ENCODE results near the gene PTPRO. TPM values are rescaled to one million over a fixed set of nuclear protein-coding genes. Genes with fewer than 3 reads are reported as not detected.

PTPRO gene
- total RNA-seq, 1 experiment from 2014 or later = not detected

- no peak for DNase-seq (ENCODE audit: low spot score)
Observed at GRCh38 chr12:15561396-15561795, 239.1 kb downstream of the PTPRO start.

GRCh38 chr12:15562263-15562662 lies 240.0 kb downstream of the PTPRO start:
- no peak for DNase-seq (ENCODE audit: low spot score)

- no peak for DNase-seq (ENCODE audit: low spot score)
Observed at GRCh38 chr12:15563663-15564062, 241.4 kb downstream of the PTPRO start.

DNA sequence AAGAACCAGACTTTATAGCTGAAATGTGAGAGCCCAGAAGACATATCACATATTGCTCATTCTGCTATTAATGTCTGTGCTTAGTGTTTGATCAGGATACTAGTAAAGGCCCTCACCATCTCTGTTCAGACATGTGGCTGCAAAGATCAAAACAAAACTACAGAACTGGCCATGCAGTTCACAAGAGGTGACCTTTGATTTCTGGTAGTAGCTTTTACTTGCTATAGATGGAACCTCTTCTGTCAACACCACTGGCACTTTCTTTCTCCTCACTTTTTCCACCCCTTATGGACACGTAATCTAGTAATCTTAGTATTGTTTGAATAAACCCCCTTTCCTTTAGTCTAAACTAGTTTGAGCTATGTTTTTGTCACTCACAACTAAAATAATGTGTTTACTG lies 252.0 kb downstream of the PTPRO start:
- no peak for DNase-seq (ENCODE audit: low spot score)

DNA sequence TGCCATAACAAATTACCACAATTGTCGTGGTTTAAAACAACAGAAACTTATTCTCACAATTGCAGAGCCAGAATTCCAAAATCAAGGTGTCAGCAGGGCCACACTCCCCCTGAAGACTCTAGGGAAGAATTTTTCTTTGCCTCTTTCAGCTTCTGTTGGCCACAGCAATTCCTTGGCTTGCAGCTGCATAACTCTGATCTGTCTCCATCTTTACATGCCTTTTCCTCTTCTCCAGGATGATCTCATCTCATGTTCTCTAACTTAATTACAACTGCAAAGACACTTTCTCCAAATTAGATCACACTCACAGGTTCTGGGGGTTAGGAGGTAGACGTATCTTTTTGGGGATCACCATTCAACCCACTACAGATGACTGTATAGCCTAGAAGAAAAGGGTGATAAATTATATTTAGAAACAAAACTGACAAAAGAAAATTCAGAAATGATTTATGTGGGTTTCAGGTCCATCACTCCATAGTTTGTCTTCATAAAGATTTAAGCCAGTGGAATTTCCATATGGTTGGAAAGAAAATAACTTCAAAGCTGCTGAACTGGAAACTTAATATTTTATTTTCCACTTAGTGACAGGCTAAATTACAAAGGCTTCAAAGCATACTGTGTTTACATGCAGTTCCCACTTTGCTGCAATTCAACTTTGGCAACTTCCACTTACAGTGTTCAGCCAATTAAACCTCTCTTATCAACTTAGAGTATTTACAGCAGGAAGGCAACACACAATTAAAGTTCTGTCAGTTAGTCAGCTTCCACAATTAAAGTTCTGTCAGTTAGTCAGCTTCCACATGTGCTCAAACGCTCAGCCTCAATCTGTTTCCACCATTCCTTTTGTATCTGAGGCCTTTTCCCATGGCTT lies 253.6 kb downstream of the PTPRO start:
- DNase-seq (ENCODE audit: low spot score) = no peak

DNA sequence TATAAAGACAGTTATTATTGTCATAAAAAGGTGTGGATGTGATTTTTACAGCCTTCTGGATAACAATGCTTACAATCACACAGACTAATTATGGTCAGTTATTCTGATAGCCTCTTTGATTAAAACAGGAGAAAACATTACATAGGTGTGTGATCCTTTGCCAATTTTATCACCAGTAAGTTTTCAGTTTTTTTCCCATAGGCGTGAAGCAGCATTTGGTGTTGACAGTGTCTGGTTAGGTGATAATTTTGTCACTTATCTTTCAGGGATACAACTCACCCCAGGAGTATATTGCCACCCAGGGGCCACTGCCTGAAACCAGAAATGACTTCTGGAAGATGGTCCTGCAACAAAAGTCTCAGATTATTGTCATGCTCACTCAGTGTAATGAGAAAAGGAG lies 258.1 kb downstream of the PTPRO start:
- no peak for DNase-seq (ENCODE audit: low spot score)

GRCh38 chr12:15581006-15581405 lies 258.7 kb downstream of the PTPRO start:
- no peak for DNase-seq (ENCODE audit: low spot score)

- DNase-seq (ENCODE audit: low spot score) = no peak
Observed at GRCh38 chr12:15583804-15584203, 261.5 kb downstream of the PTPRO start.

GRCh38 chr12:15584366-15585041 lies 262.2 kb downstream of the PTPRO start:
- peak; percentile 26 for DNase-seq (ENCODE audit: low spot score)

- DNase-seq (ENCODE audit: low spot score) = no peak
Observed at GRCh38 chr12:15589328-15590032, 267.2 kb downstream of the PTPRO start.

- DNase-seq (ENCODE audit: low spot score) = peak; percentile 44
Observed at GRCh38 chr12:15590180-15590826, 268.0 kb downstream of the PTPRO start.

DNA sequence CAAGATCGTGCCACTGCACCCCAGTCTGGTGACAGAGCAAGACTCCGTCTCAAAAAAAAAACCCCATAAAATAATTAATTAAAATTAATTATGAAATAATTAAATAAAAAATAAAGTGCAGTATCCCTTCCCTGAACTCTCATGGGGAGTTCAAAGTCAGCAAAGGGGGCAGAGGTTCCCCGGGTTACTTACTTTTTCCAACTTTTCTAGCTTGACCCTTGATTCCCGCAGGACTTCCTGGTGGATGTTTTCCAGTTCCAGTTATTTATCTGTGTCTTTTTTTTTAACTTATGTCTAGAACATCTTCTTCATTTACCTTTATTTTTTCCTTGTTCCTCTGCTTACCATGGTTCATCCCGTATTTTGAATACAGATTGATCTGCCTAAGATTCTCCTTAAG lies 269.5 kb downstream of the PTPRO start:
- DNase-seq (ENCODE audit: low spot score) = no peak

- DNase-seq (ENCODE audit: low spot score) = peak; percentile 2
Observed at GRCh38 chr12:15592934-15593333, 270.6 kb downstream of the PTPRO start.

GRCh38 chr12:15596174-15596573 lies 273.9 kb downstream of the PTPRO start:
- no peak for DNase-seq (ENCODE audit: low spot score)

DNA sequence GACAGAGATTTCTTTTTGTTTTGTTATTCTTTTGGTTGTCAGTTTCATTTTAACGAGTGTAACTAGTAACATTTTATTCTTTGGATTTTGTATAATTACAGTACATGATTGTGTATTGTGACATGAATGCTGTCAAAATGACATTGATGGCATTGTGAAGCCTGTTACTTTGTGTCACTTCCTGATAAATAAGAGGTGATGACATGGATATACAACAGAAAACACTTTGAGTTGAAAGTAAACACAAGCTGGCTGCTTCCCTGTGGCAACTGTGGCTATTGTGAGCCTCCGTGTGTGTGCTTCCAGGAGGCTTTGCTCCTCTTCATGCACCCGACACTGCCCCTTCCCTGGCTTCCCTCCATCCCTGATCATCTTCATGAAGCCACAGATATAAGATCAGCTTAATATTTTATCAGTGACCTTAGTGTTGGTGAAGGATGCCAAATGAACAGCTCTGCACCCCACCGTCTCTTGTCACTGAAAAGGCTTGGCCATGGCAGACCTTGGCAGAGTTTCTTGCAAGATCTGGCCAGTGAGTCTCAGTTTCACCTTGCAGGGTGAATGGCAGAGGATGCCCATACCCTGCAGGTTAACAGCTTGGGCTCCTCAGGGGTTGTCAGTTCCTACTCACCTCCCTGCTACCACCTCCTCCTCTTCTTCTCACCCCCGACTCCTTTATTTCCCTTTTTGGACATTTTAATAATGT lies 275.0 kb downstream of the PTPRO start:
- no peak for DNase-seq (ENCODE audit: low spot score)

DNA sequence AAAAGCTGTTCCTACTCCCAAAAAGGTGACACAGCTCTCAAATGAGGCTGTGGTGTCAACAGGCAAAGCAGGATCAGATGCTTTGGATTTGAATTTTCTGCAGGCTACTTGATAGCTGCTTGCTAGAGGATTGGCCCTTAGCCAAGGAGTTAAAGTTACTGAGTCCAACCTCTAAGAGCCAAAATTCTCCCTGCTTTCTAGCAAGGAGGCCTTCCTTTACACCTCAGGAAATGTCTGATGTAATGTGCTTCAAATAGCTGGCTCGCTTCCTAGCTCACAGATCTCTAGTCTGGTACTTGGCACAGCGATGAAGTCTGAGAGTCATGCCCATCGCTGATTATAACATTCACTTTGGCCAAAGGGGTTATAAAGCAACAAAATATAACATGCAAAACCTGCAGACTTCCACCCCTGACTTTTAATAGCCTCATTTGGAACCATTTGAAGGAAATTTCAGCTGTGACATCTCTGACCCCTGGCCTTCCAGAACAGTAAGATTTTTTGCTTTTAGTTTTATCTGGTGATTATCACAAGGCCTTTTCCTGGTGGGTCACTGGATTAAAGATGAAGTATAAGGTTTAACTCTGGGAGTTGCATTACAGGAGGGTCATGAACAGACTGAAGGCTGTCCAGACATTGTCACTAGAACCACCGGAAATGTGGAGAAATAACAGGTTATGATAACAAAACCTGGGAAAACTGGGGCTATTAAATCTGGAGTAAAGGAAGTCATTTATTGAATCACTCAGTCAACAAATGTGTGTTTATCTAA lies 277.1 kb downstream of the PTPRO start:
- peak; percentile 2 for DNase-seq (ENCODE audit: low spot score)

DNA sequence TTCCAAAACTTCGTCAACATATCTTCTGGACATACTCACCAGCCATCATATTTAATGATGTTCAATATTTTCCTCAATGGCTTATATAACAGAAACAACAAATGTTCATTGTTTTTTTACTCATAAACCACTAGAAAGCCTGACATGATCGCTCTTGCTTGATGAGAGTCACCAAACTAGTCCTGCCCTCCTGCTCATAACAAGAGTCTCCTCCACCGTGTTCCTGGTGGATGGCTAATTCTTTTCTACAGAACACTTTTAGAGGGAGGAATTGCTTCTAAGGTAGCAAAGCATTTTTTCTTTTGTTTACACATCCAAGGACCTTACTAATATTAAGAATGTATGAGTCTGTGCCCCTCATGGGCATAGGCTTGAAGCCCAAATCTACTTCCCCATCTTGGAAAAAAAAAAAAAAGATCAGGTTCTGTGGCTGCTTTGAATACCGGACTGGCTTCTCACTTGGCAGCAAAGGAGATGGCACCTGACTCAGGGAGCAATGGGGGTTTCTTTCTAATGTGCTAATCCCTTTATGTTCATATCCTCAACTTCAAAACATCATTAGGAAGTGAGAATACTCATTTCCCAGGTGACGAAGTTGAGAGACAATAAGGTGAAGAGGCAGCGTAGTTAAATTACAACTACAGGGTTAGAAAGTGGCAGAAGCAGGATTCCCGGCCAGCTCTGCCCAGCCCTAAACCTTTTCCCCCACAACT lies 278.1 kb downstream of the PTPRO start:
- DNase-seq (ENCODE audit: low spot score) = no peak

- peak; percentile 21 for DNase-seq (ENCODE audit: low spot score)
Observed at GRCh38 chr12:15601210-15601800, 279.0 kb downstream of the PTPRO start.

GRCh38 chr12:15602051-15602672 lies 279.9 kb downstream of the PTPRO start:
- no peak for DNase-seq (ENCODE audit: low spot score)
